ENCODE data around the gene SLC7A5. TPM values are rescaled to one million over a fixed set of nuclear protein-coding genes. Genes with fewer than 3 reads are reported as not detected.

The SLC7A5 gene
- total RNA-seq, 1 donor from 2014 or later: 22.8 TPM

GRCh38 chr16:87853411-87854052 is 15.8 kb downstream of the SLC7A5 start:
- H3K4me3 ChIP-seq: peak overlapping the region; percentile 21 to 36

GRCh38 chr16:87851601-87852000 is 17.7 kb downstream of the SLC7A5 start:
- H3K27me3 ChIP-seq: no peaks in the 10 kb centered on the region
- H3K9me3 ChIP-seq: no peaks in the 10 kb centered on the region
- DNase-seq (ENCODE audit: extremely low spot score in 2 of 2): no peak
- TF ChIP-seq POLR2AphosphoS5 (IDR thresholded peaks at IDR 0.05; ENCODE audit: insufficient read depth in 1 of 2, low read depth in 1 of 2): no peak
- no peak for TF ChIP-seq POLR2A (IDR thresholded peaks at IDR 0.05)
- TF ChIP-seq CTCF (IDR thresholded peaks at IDR 0.05): no peak
- no peak overlapping the region for H3K4me3 ChIP-seq
- intact Hi-C loops (cut with DNase I): no loop called here
- H3K36me3 ChIP-seq: no peaks in the 10 kb centered on the region
- H3K27ac ChIP-seq: no peak overlapping the region
- peaks cover 55% of the 10 kb centered on the region for H3K4me1 ChIP-seq

More at GRCh38 chr16:87853411-87854052, 15.8 kb downstream of the SLC7A5 start:
- no peaks in the 10 kb centered on the region for H3K36me3 ChIP-seq
- no peaks in the 10 kb centered on the region for H3K9me3 ChIP-seq
- peak overlapping the region; percentile 52 for H3K27ac ChIP-seq
- no peaks in the 10 kb centered on the region for H3K27me3 ChIP-seq
- peaks cover 65% of the 10 kb centered on the region for H3K4me1 ChIP-seq
- intact Hi-C loops (cut with DNase I): no loop called here
- peak in 1 of 2 donors; percentile 96 for DNase-seq (ENCODE audit: extremely low spot score in 2 of 2)
- TF ChIP-seq POLR2AphosphoS5 (IDR thresholded peaks at IDR 0.05; ENCODE audit: insufficient read depth in 1 of 2, low read depth in 1 of 2) (peak; percentile 82 to 84), CTCF (IDR thresholded peaks at IDR 0.05) (peak in 1 of 3 experiments; percentile 9), POLR2A (IDR thresholded peaks at IDR 0.05) (peak in 1 of 2 donors; percentile 57)

GRCh38 chr16:87851141-87851587 is 18.1 kb downstream of the SLC7A5 start:
- intact Hi-C loops (cut with DNase I): no loop called here
- no peaks in the 10 kb centered on the region for H3K27me3 ChIP-seq
- no peak overlapping the region for H3K4me3 ChIP-seq
- no peak for DNase-seq (ENCODE audit: extremely low spot score in 2 of 2)
- H3K4me1 ChIP-seq: peaks cover 51% of the 10 kb centered on the region
- H3K9me3 ChIP-seq: no peaks in the 10 kb centered on the region
- no peak overlapping the region for H3K27ac ChIP-seq
- TF ChIP-seq POLR2A (IDR thresholded peaks at IDR 0.05): no peak
- TF ChIP-seq POLR2AphosphoS5 (IDR thresholded peaks at IDR 0.05; ENCODE audit: insufficient read depth in 1 of 2, low read depth in 1 of 2): no peak
- no peak for TF ChIP-seq CTCF (IDR thresholded peaks at IDR 0.05)
- no peaks in the 10 kb centered on the region for H3K36me3 ChIP-seq

GRCh38 chr16:87850009-87851006 is 19.0 kb downstream of the SLC7A5 start:
- Histone ChIP-seq H3K36me3 (no peaks in the 10 kb centered on the region), H3K27me3 (no peaks in the 10 kb centered on the region), H3K27ac (no peak overlapping the region), H3K4me3 (no peak overlapping the region), H3K4me1 (peaks cover 44% of the 10 kb centered on the region), H3K9me3 (no peaks in the 10 kb centered on the region)
- DNase-seq (ENCODE audit: extremely low spot score in 2 of 2): no peak
- intact Hi-C loops (cut with DNase I): no loop called here
- no peak for TF ChIP-seq POLR2A (IDR thresholded peaks at IDR 0.05)
- TF ChIP-seq POLR2AphosphoS5 (IDR thresholded peaks at IDR 0.05; ENCODE audit: insufficient read depth in 1 of 2, low read depth in 1 of 2): peak in 1 of 2 donors; percentile 19
- TF ChIP-seq CTCF (IDR thresholded peaks at IDR 0.05): peak; percentile 82 to 86 (median 86)
